GM12864 (cell line): ENCODE measurements around the gene MBD5.

Source experiments
- DNase-seq: peaks from one replicate; pipeline ENCODE4 v3.0.0-alpha.2; 2011; ENCODE audit warnings: low read depth
- H3K4me3 ChIP-seq: 2 replicates; pipeline ENCODE4 v1.5.1; 2011; ENCODE audit warnings: mild to moderate bottlenecking, low read depth, low read length, control low read depth
- CTCF ChIP-seq: IDR thresholded peaks from 2 replicates; pipeline ENCODE4 v1.5.1; 2011; ENCODE audit warnings: low read depth, mild to moderate bottlenecking, moderate library complexity, low read length, control low read depth, inconsistent platforms; ENCODE audit errors: missing control alignments

MBD5 gene

GRCh38 chr2:148255929-148256328 is 235.0 kb downstream of the MBD5 start:
- DNase-seq = no peak
- TF ChIP-seq CTCF = no peak
- no peak overlapping the region for H3K4me3 ChIP-seq

GRCh38 chr2:148257276-148257675 is 236.4 kb downstream of the MBD5 start:
- H3K4me3 ChIP-seq = no peak overlapping the region
- no peak for DNase-seq
- TF ChIP-seq CTCF = no peak

- no peak for DNase-seq
- no peak for TF ChIP-seq CTCF
- no peak overlapping the region for H3K4me3 ChIP-seq
These were observed 237.2 kb downstream of the MBD5 start for GRCh38 chr2:148258124-148258523.

- TF ChIP-seq CTCF = no peak
- DNase-seq = no peak
- H3K4me3 ChIP-seq = no peak overlapping the region
These were observed 238.8 kb downstream of the MBD5 start for GRCh38 chr2:148259674-148260073.

- DNase-seq = no peak
- TF ChIP-seq CTCF = no peak
These were observed 243.0 kb downstream of the MBD5 start for GRCh38 chr2:148263890-148264289.

GRCh38 chr2:148273158-148273691 is 252.3 kb downstream of the MBD5 start:
- no peak for TF ChIP-seq CTCF
- DNase-seq = no peak
- H3K4me3 ChIP-seq = no peak overlapping the region

More at GRCh38 chr2:148263890-148264289, 243.0 kb downstream of the MBD5 start:
- H3K4me3 ChIP-seq = no peak overlapping the region

GRCh38 chr2:148279216-148279615 is 258.3 kb downstream of the MBD5 start:
- TF ChIP-seq CTCF = no peak
- no peak overlapping the region for H3K4me3 ChIP-seq
- DNase-seq = no peak
